Measurements from ENCODE around the gene KHDRBS2. TPM values are rescaled to one million over a fixed set of nuclear protein-coding genes. Genes with fewer than 3 reads are reported as not detected.

Gene KHDRBS2
- total RNA-seq, 1 experiment from 2014 or later: 2.7 TPM

DNA sequence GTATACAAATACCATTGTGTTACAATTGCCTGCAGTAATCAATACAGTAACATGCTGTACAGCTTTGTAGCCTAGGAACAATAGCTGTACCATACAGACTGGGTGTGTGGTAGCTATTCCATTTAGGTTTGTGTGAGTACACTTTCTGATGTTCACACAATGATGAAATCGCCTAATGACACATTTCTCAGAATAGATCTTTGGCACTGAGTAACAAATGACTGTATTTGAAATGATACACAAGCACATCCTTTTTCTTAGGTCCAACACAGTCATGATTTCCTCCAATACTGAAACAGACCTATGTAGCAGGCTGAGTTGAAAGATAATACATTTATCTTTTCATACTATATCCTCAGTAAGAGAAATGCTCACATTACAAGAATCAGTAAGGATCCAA is 13.9 kb downstream of the KHDRBS2 start:
- H2BK12ac ChIP-seq (ENCODE audit: insufficient read length, low read depth, low read length): no peak overlapping the region
- Mint-ChIP-seq H3K36me3 (ENCODE audit: insufficient read depth in 1 of 3, low read depth in 3 of 3) (peaks cover 0 to 4% (median 0%) of the 10 kb centered on the region in 3 experiments; a peak in 1 of 7 replicates), H3K27ac (no peak overlapping the region), H3K4me3 (no peak overlapping the region), H3K27me3 (ENCODE audit: low read depth) (no peaks in the 10 kb centered on the region), H3K9me3 (no peaks in the 10 kb centered on the region), H3K4me1 (no peaks in the 10 kb centered on the region)
- no peak overlapping the region for H3K56ac ChIP-seq (ENCODE audit: insufficient read length, low read depth, low read length)
- H3K4ac ChIP-seq (ENCODE audit: low read depth, low read length): no peak overlapping the region
- no peak overlapping the region for H3K9ac ChIP-seq (ENCODE audit: extremely low read depth, insufficient read length, low read length)
- no peaks in the 10 kb centered on the region for H3K79me1 ChIP-seq (ENCODE audit: insufficient read depth, low read depth, low read length, poor library complexity, severe bottlenecking)
- TF ChIP-seq, protein P1, sequence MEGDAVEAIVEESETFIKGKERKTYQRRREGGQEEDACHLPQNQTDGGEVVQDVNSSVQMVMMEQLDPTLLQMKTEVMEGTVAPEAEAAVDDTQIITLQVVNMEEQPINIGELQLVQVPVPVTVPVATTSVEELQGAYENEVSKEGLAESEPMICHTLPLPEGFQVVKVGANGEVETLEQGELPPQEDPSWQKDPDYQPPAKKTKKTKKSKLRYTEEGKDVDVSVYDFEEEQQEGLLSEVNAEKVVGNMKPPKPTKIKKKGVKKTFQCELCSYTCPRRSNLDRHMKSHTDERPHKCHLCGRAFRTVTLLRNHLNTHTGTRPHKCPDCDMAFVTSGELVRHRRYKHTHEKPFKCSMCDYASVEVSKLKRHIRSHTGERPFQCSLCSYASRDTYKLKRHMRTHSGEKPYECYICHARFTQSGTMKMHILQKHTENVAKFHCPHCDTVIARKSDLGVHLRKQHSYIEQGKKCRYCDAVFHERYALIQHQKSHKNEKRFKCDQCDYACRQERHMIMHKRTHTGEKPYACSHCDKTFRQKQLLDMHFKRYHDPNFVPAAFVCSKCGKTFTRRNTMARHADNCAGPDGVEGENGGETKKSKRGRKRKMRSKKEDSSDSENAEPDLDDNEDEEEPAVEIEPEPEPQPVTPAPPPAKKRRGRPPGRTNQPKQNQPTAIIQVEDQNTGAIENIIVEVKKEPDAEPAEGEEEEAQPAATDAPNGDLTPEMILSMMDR (conservative IDR thresholded peaks at IDR 0.05): no peak
- DNase-seq: no peak
- no peak overlapping the region for H3K14ac ChIP-seq (ENCODE audit: insufficient read depth, low read length)
- H4K91ac ChIP-seq (ENCODE audit: insufficient read length, low read depth, low read length): no peak overlapping the region
- no peaks in the 10 kb centered on the region for H3K27me3 ChIP-seq (ENCODE audit: insufficient read depth, low read length)
- no peaks in the 10 kb centered on the region for H4K20me1 ChIP-seq (ENCODE audit: control insufficient read depth, insufficient read depth, insufficient read length)
- H3K79me2 ChIP-seq (ENCODE audit: insufficient read depth, low read length): no peaks in the 10 kb centered on the region; the same call in 1 of the 2 replicates
- no peak overlapping the region for H3K4me2 ChIP-seq (ENCODE audit: insufficient read depth, insufficient read length, low read length)
- no peak overlapping the region for H3T11ph ChIP-seq (ENCODE audit: low read length)
- no peak overlapping the region for H3K27ac ChIP-seq (ENCODE audit: insufficient read length, low read depth, low read length)
- H2AK5ac ChIP-seq (ENCODE audit: insufficient read length, low read length): no peak overlapping the region
- no peak overlapping the region for H2BK5ac ChIP-seq (ENCODE audit: insufficient read length, low read length)
- no peak overlapping the region for H4K5ac ChIP-seq (ENCODE audit: insufficient read length, low read depth, low read length)
- H2BK20ac ChIP-seq (ENCODE audit: low read depth, low read length, poor library complexity, severe bottlenecking): no peak overlapping the region
- H2AFZ ChIP-seq (ENCODE audit: low read length): no peak overlapping the region
- H3K23me2 ChIP-seq (ENCODE audit: insufficient read length, low read depth, low read length, poor library complexity, severe bottlenecking): no peaks in the 10 kb centered on the region
- H3K23ac ChIP-seq (ENCODE audit: insufficient read length, low read depth, low read length): no peak overlapping the region
- H3K4me1 ChIP-seq (ENCODE audit: insufficient read depth, low read length): no peaks in the 10 kb centered on the region
- no peaks in the 10 kb centered on the region for H3K9me3 ChIP-seq (ENCODE audit: control insufficient read depth, low read depth, low read length)
- no peak overlapping the region for H4K8ac ChIP-seq (replicated peaks; ENCODE audit: insufficient read length, low read depth, low read length)
- H2BK120ac ChIP-seq (ENCODE audit: low read depth, low read length, poor library complexity, severe bottlenecking): no peak overlapping the region
- WGBS (ENCODE audit: extremely low coverage, insufficient read length, low lambda C conversion rate): no CpG with 5 or more reads among the region's 1 CpG
- H3K18ac ChIP-seq (ENCODE audit: insufficient read length, low read depth, low read length): no peak overlapping the region
- no peak overlapping the region for H2BK15ac ChIP-seq (ENCODE audit: low read depth, low read length)

Data from H9 (cell line).